GM12801 (cell line): Measurements from ENCODE around the gene ZNF445.

Source experiments
- TF ChIP-seq, protein P1 (sequence below): IDR thresholded peaks from one replicate; pipeline ENCODE4 v1.5.1; 2011; ENCODE audit warnings: control low read depth; ENCODE audit not compliant: insufficient read length; ENCODE audit errors: extremely low read depth

The ZNF445 gene

GRCh38 chr3:44477312-44478030 lies at the start of gene ZNF445:
TSS of gene ZNF445 (minus strand) at chr3:44477670. CDS start at chr3:44455549, 22,121 bp downstream.
- TF ChIP-seq, protein P1, sequence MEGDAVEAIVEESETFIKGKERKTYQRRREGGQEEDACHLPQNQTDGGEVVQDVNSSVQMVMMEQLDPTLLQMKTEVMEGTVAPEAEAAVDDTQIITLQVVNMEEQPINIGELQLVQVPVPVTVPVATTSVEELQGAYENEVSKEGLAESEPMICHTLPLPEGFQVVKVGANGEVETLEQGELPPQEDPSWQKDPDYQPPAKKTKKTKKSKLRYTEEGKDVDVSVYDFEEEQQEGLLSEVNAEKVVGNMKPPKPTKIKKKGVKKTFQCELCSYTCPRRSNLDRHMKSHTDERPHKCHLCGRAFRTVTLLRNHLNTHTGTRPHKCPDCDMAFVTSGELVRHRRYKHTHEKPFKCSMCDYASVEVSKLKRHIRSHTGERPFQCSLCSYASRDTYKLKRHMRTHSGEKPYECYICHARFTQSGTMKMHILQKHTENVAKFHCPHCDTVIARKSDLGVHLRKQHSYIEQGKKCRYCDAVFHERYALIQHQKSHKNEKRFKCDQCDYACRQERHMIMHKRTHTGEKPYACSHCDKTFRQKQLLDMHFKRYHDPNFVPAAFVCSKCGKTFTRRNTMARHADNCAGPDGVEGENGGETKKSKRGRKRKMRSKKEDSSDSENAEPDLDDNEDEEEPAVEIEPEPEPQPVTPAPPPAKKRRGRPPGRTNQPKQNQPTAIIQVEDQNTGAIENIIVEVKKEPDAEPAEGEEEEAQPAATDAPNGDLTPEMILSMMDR: no peak

DNA sequence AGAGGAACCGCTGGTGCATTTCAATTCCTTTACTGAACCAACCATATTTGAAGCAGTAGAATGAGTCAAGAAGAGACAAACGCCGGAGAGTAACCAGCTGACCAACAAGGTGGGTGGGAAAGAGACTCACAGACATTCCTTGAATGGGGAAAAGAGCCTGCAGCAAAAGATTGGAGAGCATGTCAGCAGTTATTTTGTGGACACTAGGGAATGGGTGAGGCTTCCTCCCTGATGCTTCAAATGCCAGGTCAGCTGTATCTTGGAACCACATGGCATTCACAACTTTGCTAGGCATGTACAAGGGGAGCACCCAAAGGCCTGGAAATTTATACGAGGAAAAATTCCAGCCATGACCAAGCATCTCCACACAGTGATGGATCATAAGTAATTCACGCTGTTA lies 47.6 kb upstream of the ZNF445 start:
- TF ChIP-seq, protein P1: no peak

- TF ChIP-seq, protein P1: no peak
Observed at GRCh38 chr3:44522494-44522933, 45.0 kb upstream of the ZNF445 start.

GRCh38 chr3:44521721-44522120 lies 44.3 kb upstream of the ZNF445 start:
- TF ChIP-seq, protein P1: no peak

GRCh38 chr3:44518782-44519156 lies 41.3 kb upstream of the ZNF445 start:
- TF ChIP-seq, protein P1: no peak

- TF ChIP-seq, protein P1: no peak
Observed at GRCh38 chr3:44516230-44516629, 38.8 kb upstream of the ZNF445 start.

- TF ChIP-seq, protein P1: no peak
Observed at GRCh38 chr3:44513513-44513912, 36.0 kb upstream of the ZNF445 start.
